ENCODE measurements around the gene DCST1.

DCST1 gene

GRCh38 chr1:155063550-155064110 lies 30.0 kb downstream of the DCST1 start, which contains the start of gene EFNA4:
Gene EFNA4, plus strand, starts transcription at chr1:155063740. Its CDS starts 84 bp downstream, at chr1:155063824.
- H3K36me3 ChIP-seq (ENCODE audit: control insufficient read depth in 1 of 2, insufficient read depth in 2 of 2, low read length in 2 of 2) = peaks cover 3 to 7% of the 10 kb centered on the region in 2 donors
- peak within 1 kb of the TSS; percentile 71 to 94 for H3K4me3 ChIP-seq (ENCODE audit: low read depth in 1 of 2, low read length in 2 of 2)
- peaks cover 12 to 31% of the 10 kb centered on the region in 2 donors for H3K4me1 ChIP-seq (ENCODE audit: control insufficient read depth in 1 of 2, insufficient read depth in 2 of 2, low read length in 2 of 2)
- H3K27ac ChIP-seq (ENCODE audit: low read length) = peak within 1 kb of the TSS; percentile 63
- no peaks in the 10 kb centered on the region for H3K9me3 ChIP-seq (ENCODE audit: control insufficient read depth in 1 of 2, low read length in 2 of 2)
- no peaks in the 10 kb centered on the region for H3K27me3 ChIP-seq (ENCODE audit: low read depth, low read length)

- peaks cover 0 to 7% of the 10 kb centered on the region in 2 donors for H3K36me3 ChIP-seq (ENCODE audit: control insufficient read depth in 1 of 2, insufficient read depth in 2 of 2, low read length in 2 of 2)
- H3K4me3 ChIP-seq (ENCODE audit: low read depth in 1 of 2, low read length in 2 of 2) = peak overlapping the region; percentile 71 to 94
- no peaks in the 10 kb centered on the region for H3K27me3 ChIP-seq (ENCODE audit: low read depth, low read length)
- no peaks in the 10 kb centered on the region for H3K9me3 ChIP-seq (ENCODE audit: control insufficient read depth in 1 of 2, low read length in 2 of 2)
- H3K4me1 ChIP-seq (ENCODE audit: control insufficient read depth in 1 of 2, insufficient read depth in 2 of 2, low read length in 2 of 2) = peaks cover 12 to 31% of the 10 kb centered on the region in 2 donors
- no peak overlapping the region for H3K27ac ChIP-seq (ENCODE audit: low read length)
Measured at GRCh38 chr1:155064111-155064831, 30.6 kb downstream of the DCST1 start.

GRCh38 chr1:155064832-155065429 lies 31.3 kb downstream of the DCST1 start:
- H3K27ac ChIP-seq (ENCODE audit: low read length) = no peak overlapping the region
- H3K4me3 ChIP-seq (ENCODE audit: low read depth in 1 of 2, low read length in 2 of 2) = peak overlapping the region in 1 of 2 donors; percentile 71
- H3K36me3 ChIP-seq (ENCODE audit: control insufficient read depth in 1 of 2, insufficient read depth in 2 of 2, low read length in 2 of 2) = peaks cover 0 to 3% of the 10 kb centered on the region in 2 donors
- H3K27me3 ChIP-seq (ENCODE audit: low read depth, low read length) = no peaks in the 10 kb centered on the region
- H3K9me3 ChIP-seq (ENCODE audit: control insufficient read depth in 1 of 2, low read length in 2 of 2) = no peaks in the 10 kb centered on the region
- peaks cover 12 to 32% of the 10 kb centered on the region in 2 donors for H3K4me1 ChIP-seq (ENCODE audit: control insufficient read depth in 1 of 2, insufficient read depth in 2 of 2, low read length in 2 of 2)

- Histone ChIP-seq H3K9me3 (ENCODE audit: control insufficient read depth in 1 of 2, low read length in 2 of 2) (no peaks in the 10 kb centered on the region), H3K27me3 (ENCODE audit: low read depth, low read length) (no peaks in the 10 kb centered on the region), H3K36me3 (ENCODE audit: control insufficient read depth in 1 of 2, insufficient read depth in 2 of 2, low read length in 2 of 2) (no peaks in the 10 kb centered on the region), H3K4me3 (ENCODE audit: low read depth in 1 of 2, low read length in 2 of 2) (no peak overlapping the region), H3K4me1 (ENCODE audit: control insufficient read depth in 1 of 2, insufficient read depth in 2 of 2, low read length in 2 of 2) (peaks cover 12 to 39% of the 10 kb centered on the region in 2 donors), H3K27ac (ENCODE audit: low read length) (no peak overlapping the region)
Measured at GRCh38 chr1:155066777-155067176, 33.2 kb downstream of the DCST1 start.

- H3K27ac ChIP-seq (ENCODE audit: low read length) = no peak overlapping the region
- no peaks in the 10 kb centered on the region for H3K36me3 ChIP-seq (ENCODE audit: control insufficient read depth in 1 of 2, insufficient read depth in 2 of 2, low read length in 2 of 2)
- H3K9me3 ChIP-seq (ENCODE audit: control insufficient read depth in 1 of 2, low read length in 2 of 2) = no peaks in the 10 kb centered on the region
- H3K27me3 ChIP-seq (ENCODE audit: low read depth, low read length) = no peaks in the 10 kb centered on the region
- H3K4me1 ChIP-seq (ENCODE audit: control insufficient read depth in 1 of 2, insufficient read depth in 2 of 2, low read length in 2 of 2) = peaks cover 6 to 24% of the 10 kb centered on the region in 2 donors
- no peak overlapping the region for H3K4me3 ChIP-seq (ENCODE audit: low read depth in 1 of 2, low read length in 2 of 2)
Measured at GRCh38 chr1:155068599-155068998, 35.0 kb downstream of the DCST1 start.

DNA sequence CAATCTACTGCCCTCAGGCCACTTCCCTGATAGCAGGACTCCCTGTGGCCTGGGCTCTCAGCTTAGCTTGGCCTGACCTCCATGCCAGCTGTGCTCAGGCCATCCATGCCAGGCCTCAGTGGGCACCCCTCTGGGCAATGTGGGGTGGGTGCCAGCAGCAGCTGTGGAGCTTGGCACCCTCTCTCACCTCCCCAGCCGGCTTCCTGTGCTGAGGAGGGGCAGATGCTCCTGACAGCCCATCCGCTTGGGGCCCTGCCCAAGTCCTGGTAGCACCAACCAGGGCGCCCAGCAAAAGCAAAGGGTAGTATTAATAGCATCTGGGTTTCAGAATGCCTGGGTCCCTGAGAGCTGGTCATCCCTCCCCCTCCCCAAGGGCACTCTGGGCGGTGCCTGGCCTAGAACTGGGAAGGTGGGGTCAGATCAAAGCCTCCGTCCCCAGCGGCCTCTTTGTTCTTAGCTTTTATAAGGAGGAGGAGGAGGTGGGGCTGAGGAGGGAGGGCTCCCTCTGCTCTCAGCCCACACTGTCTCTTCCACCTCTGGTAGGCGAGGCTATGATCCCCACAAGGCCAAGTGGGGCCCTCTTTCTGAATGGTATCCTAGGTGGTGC lies 36.0 kb downstream of the DCST1 start:
- Histone ChIP-seq H3K27ac (ENCODE audit: low read length) (no peak overlapping the region), H3K4me1 (ENCODE audit: control insufficient read depth in 1 of 2, insufficient read depth in 2 of 2, low read length in 2 of 2) (peaks cover 3 to 17% of the 10 kb centered on the region in 2 donors), H3K27me3 (ENCODE audit: low read depth, low read length) (no peaks in the 10 kb centered on the region), H3K4me3 (ENCODE audit: low read depth in 1 of 2, low read length in 2 of 2) (no peak overlapping the region), H3K36me3 (ENCODE audit: control insufficient read depth in 1 of 2, insufficient read depth in 2 of 2, low read length in 2 of 2) (no peaks in the 10 kb centered on the region), H3K9me3 (ENCODE audit: control insufficient read depth in 1 of 2, low read length in 2 of 2) (no peaks in the 10 kb centered on the region)

GRCh38 chr1:155070158-155070621 lies 36.6 kb downstream of the DCST1 start:
- peaks cover 3 to 17% of the 10 kb centered on the region in 2 donors for H3K4me1 ChIP-seq (ENCODE audit: control insufficient read depth in 1 of 2, insufficient read depth in 2 of 2, low read length in 2 of 2)
- no peaks in the 10 kb centered on the region for H3K27me3 ChIP-seq (ENCODE audit: low read depth, low read length)
- H3K27ac ChIP-seq (ENCODE audit: low read length) = no peak overlapping the region
- peak overlapping the region; percentile 57 to 66 for H3K4me3 ChIP-seq (ENCODE audit: low read depth in 1 of 2, low read length in 2 of 2)
- no peaks in the 10 kb centered on the region for H3K36me3 ChIP-seq (ENCODE audit: control insufficient read depth in 1 of 2, insufficient read depth in 2 of 2, low read length in 2 of 2)
- H3K9me3 ChIP-seq (ENCODE audit: control insufficient read depth in 1 of 2, low read length in 2 of 2) = no peaks in the 10 kb centered on the region

DNA sequence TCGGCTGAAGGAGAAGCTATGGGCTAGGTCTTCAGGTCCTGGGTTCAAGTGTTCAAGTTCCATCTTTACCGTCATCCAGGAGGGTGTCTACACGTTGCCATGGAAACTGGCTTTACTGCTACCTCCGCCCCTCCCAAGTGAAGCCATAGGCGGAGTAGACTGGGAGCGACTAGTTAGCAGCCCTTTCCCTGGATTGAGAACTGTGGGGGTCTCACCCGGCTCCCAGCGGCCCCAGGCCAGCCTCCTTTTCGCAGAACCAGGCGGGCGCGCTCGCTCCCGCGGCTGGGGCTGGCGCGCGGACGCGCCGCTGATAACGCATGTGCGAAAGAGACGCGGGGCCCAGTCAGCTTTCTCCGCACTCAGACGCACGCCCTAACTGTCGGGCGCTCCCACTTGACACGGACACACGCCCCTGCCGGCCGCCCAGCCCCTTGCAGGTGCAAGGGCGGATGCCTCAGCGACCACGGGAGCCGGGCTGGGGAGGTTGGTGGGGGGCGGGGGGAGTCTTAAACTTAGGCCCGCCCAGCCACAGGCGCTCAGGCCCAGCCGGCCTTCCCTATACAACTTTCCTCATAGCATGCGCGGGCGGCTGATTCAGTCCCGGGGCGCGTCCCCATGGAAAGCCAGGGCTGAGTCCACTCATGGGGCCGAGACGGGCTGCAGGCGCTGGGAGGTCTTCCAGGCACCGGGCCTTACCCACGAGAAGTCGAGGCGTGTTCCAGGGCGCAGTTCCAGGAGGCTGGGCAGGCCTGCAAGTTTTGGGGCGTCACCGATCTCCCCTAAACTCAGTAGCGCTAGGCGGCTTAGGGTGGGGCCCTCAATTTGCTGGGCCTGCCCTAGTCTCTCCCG lies 37.3 kb downstream of the DCST1 start:
- Histone ChIP-seq H3K4me3 (ENCODE audit: low read depth in 1 of 2, low read length in 2 of 2) (peak overlapping the region; percentile 57 to 66), H3K27me3 (ENCODE audit: low read depth, low read length) (no peaks in the 10 kb centered on the region), H3K9me3 (ENCODE audit: control insufficient read depth in 1 of 2, low read length in 2 of 2) (no peaks in the 10 kb centered on the region), H3K36me3 (ENCODE audit: control insufficient read depth in 1 of 2, insufficient read depth in 2 of 2, low read length in 2 of 2) (no peaks in the 10 kb centered on the region), H3K27ac (ENCODE audit: low read length) (peak overlapping the region; percentile 16), H3K4me1 (ENCODE audit: control insufficient read depth in 1 of 2, insufficient read depth in 2 of 2, low read length in 2 of 2) (peaks cover 3 to 17% of the 10 kb centered on the region in 2 donors)

GRCh38 chr1:155071701-155072100 lies 38.1 kb downstream of the DCST1 start:
- H3K27ac ChIP-seq (ENCODE audit: low read length) = no peak overlapping the region
- H3K9me3 ChIP-seq (ENCODE audit: control insufficient read depth in 1 of 2, low read length in 2 of 2) = no peaks in the 10 kb centered on the region
- H3K27me3 ChIP-seq (ENCODE audit: low read depth, low read length) = no peaks in the 10 kb centered on the region
- peaks cover 3 to 17% of the 10 kb centered on the region in 2 donors for H3K4me1 ChIP-seq (ENCODE audit: control insufficient read depth in 1 of 2, insufficient read depth in 2 of 2, low read length in 2 of 2)
- H3K4me3 ChIP-seq (ENCODE audit: low read depth in 1 of 2, low read length in 2 of 2) = peak overlapping the region in 1 of 2 donors; percentile 57
- no peaks in the 10 kb centered on the region for H3K36me3 ChIP-seq (ENCODE audit: control insufficient read depth in 1 of 2, insufficient read depth in 2 of 2, low read length in 2 of 2)

GRCh38 chr1:155072531-155073289 lies 39.1 kb downstream of the DCST1 start:
- Histone ChIP-seq H3K9me3 (ENCODE audit: control insufficient read depth in 1 of 2, low read length in 2 of 2) (no peaks in the 10 kb centered on the region), H3K36me3 (ENCODE audit: control insufficient read depth in 1 of 2, insufficient read depth in 2 of 2, low read length in 2 of 2) (no peaks in the 10 kb centered on the region), H3K27ac (ENCODE audit: low read length) (no peak overlapping the region)

More at GRCh38 chr1:155072531-155073289, 39.1 kb downstream of the DCST1 start:
- H3K4me1 ChIP-seq (ENCODE audit: control insufficient read depth in 1 of 2, insufficient read depth in 2 of 2, low read length in 2 of 2) = peaks cover 3 to 17% of the 10 kb centered on the region in 2 donors
- no peak overlapping the region for H3K4me3 ChIP-seq (ENCODE audit: low read depth in 1 of 2, low read length in 2 of 2)
- no peaks in the 10 kb centered on the region for H3K27me3 ChIP-seq (ENCODE audit: low read depth, low read length)
